Measurements from ENCODE around the gene BNC1. TPM values are rescaled to one million over a fixed set of nuclear protein-coding genes. Genes with fewer than 3 reads are reported as not detected.

Gene BNC1
- total RNA-seq, 5 donors from 2014 or later (not counting 1 experiment from before 2014, with no cell fraction given) = not detected

DNA sequence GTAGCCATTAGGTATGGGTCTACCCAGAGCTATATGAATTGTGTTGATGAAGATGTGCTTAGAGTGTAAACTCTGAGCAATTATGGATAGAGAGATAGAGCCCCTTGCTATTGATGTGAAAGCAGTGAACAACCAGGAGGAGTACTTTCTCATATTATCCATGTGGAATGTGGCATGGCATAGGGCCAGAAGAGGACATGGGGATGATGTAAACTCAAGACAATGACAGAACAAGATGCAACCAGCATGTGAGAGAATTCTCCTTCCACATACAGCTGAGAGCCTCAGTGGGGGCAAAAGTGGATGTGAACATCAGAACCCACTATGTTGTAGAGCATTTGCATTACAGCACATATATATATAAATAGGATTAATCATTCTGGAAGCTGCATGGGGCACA is 36.4 kb upstream of the BNC1 start:
- H3K4me1 Mint-ChIP-seq = no peaks in the 10 kb centered on the region
- H3K4me3 Mint-ChIP-seq = no peak overlapping the region
- H3K9me3 Mint-ChIP-seq = no peaks in the 10 kb centered on the region
- no peak overlapping the region for H3K27ac ChIP-seq (ENCODE audit: low read length)
- H3K27me3 Mint-ChIP-seq = peaks cover 8 to 32% of the 10 kb centered on the region in 2 donors
- H3K36me3 Mint-ChIP-seq = no peaks in the 10 kb centered on the region
- DNase-seq = no peak
- ChIA-PET POLR2A (no interaction called here), CTCF (no interaction called here)
- H3K27me3 ChIP-seq (replicated peaks in 1 of 2; ENCODE audit: control insufficient read depth in 2 of 2, extremely low read depth in 1 of 2, insufficient read depth in 2 of 2, low read length in 1 of 2) = peaks cover 0 to 2% of the 10 kb centered on the region in 2 experiments
- H3K4me3 ChIP-seq (ENCODE audit: control insufficient read depth in 1 of 2, extremely low read depth in 1 of 2, low read length in 1 of 2) = no peak overlapping the region
- H3K9me3 ChIP-seq = no peaks in the 10 kb centered on the region
- no peaks in the 10 kb centered on the region for H3K36me3 ChIP-seq (ENCODE audit: control insufficient read depth in 2 of 2, extremely low read depth in 1 of 2, insufficient read depth in 1 of 2, low read length in 1 of 2)
- no peak for ATAC-seq (replicated peaks in 1 of 4)
- no peak overlapping the region for H3K27ac Mint-ChIP-seq
- H3K4me1 ChIP-seq (ENCODE audit: control insufficient read depth in 1 of 2, extremely low read depth in 1 of 2, insufficient read depth in 2 of 2, low read length in 2 of 2) = no peaks in the 10 kb centered on the region

DNA sequence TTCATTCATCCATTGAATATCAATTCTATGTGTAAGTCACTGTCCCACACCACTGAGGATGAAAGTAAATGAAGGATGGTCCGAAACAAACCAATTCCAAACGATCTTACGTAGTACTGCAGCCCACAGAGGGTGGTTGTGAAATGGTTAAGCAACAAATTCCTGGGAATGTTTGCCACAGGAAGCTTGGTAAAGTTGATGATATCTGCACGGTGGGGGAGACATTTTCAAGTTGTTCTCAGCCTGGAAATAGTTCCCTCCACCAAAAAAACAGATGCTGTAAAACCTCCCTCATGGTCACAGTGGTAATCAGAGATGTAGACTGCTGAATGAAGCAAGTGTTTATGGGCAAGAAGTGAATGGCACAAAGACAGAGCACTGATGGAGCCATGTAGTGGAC is 35.9 kb upstream of the BNC1 start:
- H3K4me3 Mint-ChIP-seq = no peak overlapping the region
- H3K9me3 ChIP-seq = no peaks in the 10 kb centered on the region
- no peak overlapping the region for H3K4me3 ChIP-seq (ENCODE audit: control insufficient read depth in 1 of 2, extremely low read depth in 1 of 2, low read length in 1 of 2)
- no peaks in the 10 kb centered on the region for H3K36me3 Mint-ChIP-seq
- H3K27me3 ChIP-seq (replicated peaks in 1 of 2; ENCODE audit: control insufficient read depth in 2 of 2, extremely low read depth in 1 of 2, insufficient read depth in 2 of 2, low read length in 1 of 2) = peaks cover 0 to 2% of the 10 kb centered on the region in 2 experiments
- H3K27me3 Mint-ChIP-seq = peaks cover 8 to 32% of the 10 kb centered on the region in 2 donors
- no peaks in the 10 kb centered on the region for H3K4me1 Mint-ChIP-seq
- no peaks in the 10 kb centered on the region for H3K36me3 ChIP-seq (ENCODE audit: control insufficient read depth in 2 of 2, extremely low read depth in 1 of 2, insufficient read depth in 1 of 2, low read length in 1 of 2)
- ChIA-PET POLR2A (no interaction called here), CTCF (no interaction called here)
- DNase-seq = no peak
- no peak overlapping the region for H3K27ac ChIP-seq (ENCODE audit: low read length)
- ATAC-seq (replicated peaks in 1 of 4) = no peak
- no CpG with 5 or more reads among the region's 4 CpGs for WGBS (ENCODE audit: insufficient coverage)
- no peak overlapping the region for H3K27ac Mint-ChIP-seq
- H3K4me1 ChIP-seq (ENCODE audit: control insufficient read depth in 1 of 2, extremely low read depth in 1 of 2, insufficient read depth in 2 of 2, low read length in 2 of 2) = no peaks in the 10 kb centered on the region
- no peaks in the 10 kb centered on the region for H3K9me3 Mint-ChIP-seq

DNA sequence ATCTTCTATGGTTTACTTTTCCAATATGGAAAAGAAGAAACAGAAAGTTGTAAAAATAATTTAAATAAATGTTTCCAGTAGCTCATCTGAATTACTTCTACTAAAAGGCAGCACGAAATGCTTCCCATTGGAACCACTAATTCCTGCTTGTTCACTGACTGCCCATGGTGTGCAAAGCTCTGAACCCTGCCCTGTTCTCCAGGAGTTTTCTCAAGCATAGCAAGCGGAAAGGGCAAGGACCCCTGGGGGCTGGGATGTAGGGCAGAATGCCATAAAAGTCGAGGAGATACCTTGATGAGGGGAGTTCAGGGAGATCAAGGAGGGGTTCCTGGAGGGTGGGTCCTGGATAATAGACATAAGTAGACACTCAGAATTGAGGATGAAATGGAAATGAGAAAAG is 35.3 kb upstream of the BNC1 start:
- no peak overlapping the region for H3K27ac ChIP-seq (ENCODE audit: low read length)
- no peak for ATAC-seq (replicated peaks in 1 of 4)
- no peak for DNase-seq
- no peaks in the 10 kb centered on the region for H3K36me3 Mint-ChIP-seq
- no peaks in the 10 kb centered on the region for H3K36me3 ChIP-seq (ENCODE audit: control insufficient read depth in 2 of 2, extremely low read depth in 1 of 2, insufficient read depth in 1 of 2, low read length in 1 of 2)
- no peak overlapping the region for H3K27ac Mint-ChIP-seq
- no peaks in the 10 kb centered on the region for H3K9me3 Mint-ChIP-seq
- no peak overlapping the region for H3K4me3 ChIP-seq (ENCODE audit: control insufficient read depth in 1 of 2, extremely low read depth in 1 of 2, low read length in 1 of 2)
- no peaks in the 10 kb centered on the region for H3K4me1 ChIP-seq (ENCODE audit: control insufficient read depth in 1 of 2, extremely low read depth in 1 of 2, insufficient read depth in 2 of 2, low read length in 2 of 2)
- peaks cover 8 to 32% of the 10 kb centered on the region in 2 donors for H3K27me3 Mint-ChIP-seq
- CTCF ChIA-PET = no interaction called here
- no peaks in the 10 kb centered on the region for H3K4me1 Mint-ChIP-seq
- WGBS (ENCODE audit: insufficient coverage) = 33% methylated on average over 1 of the region's 3 CpGs
- peaks cover 0 to 2% of the 10 kb centered on the region in 2 experiments for H3K27me3 ChIP-seq (replicated peaks in 1 of 2; ENCODE audit: control insufficient read depth in 2 of 2, extremely low read depth in 1 of 2, insufficient read depth in 2 of 2, low read length in 1 of 2)
- H3K4me3 Mint-ChIP-seq = no peak overlapping the region
- no peaks in the 10 kb centered on the region for H3K9me3 ChIP-seq
- POLR2A ChIA-PET = no interaction called here

DNA sequence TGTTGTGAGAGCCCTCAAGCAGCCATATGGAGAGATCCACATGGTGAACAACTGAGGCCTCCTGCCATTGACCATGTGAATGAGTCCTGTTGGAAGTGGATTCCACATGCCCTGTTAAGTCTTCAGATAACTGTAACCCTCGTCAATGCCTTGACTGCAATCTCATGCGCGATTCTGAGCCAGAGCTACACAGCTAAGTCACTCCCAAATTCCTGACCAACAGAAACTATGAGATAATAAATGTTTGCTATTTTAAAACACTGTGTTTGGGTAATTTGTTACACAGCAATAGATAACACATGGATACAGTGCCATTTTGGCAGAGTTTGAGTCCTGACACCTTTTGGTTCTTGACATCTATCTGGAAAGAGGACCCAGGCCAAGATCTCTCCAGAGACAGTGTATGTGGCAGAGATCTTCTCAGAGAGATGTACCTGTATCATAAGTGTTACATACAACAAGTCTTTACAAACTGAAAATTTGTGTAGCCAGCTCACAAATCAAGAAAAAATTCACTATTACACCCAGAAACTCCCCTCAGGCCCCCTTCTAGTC is 34.5 kb upstream of the BNC1 start:
- H3K4me1 Mint-ChIP-seq = no peaks in the 10 kb centered on the region
- peaks cover 8 to 30% of the 10 kb centered on the region in 2 donors for H3K27me3 Mint-ChIP-seq
- Histone ChIP-seq H3K9me3 (no peaks in the 10 kb centered on the region), H3K4me3 (ENCODE audit: control insufficient read depth in 1 of 2, extremely low read depth in 1 of 2, low read length in 1 of 2) (no peak overlapping the region), H3K27ac (ENCODE audit: low read length) (no peak overlapping the region), H3K27me3 (replicated peaks in 1 of 2; ENCODE audit: control insufficient read depth in 2 of 2, extremely low read depth in 1 of 2, insufficient read depth in 2 of 2, low read length in 1 of 2) (peaks cover 0 to 2% of the 10 kb centered on the region in 2 experiments), H3K4me1 (ENCODE audit: control insufficient read depth in 1 of 2, extremely low read depth in 1 of 2, insufficient read depth in 2 of 2, low read length in 2 of 2) (no peaks in the 10 kb centered on the region), H3K36me3 (ENCODE audit: control insufficient read depth in 2 of 2, extremely low read depth in 1 of 2, insufficient read depth in 1 of 2, low read length in 1 of 2) (no peaks in the 10 kb centered on the region)
- ChIA-PET POLR2A (no interaction called here), CTCF (no interaction called here)
- H3K4me3 Mint-ChIP-seq = no peak overlapping the region
- H3K27ac Mint-ChIP-seq = no peak overlapping the region
- no peak for DNase-seq
- H3K9me3 Mint-ChIP-seq = no peaks in the 10 kb centered on the region
- no peak for ATAC-seq (replicated peaks in 1 of 4)
- WGBS (ENCODE audit: insufficient coverage) = no CpG with 5 or more reads among the region's 3 CpGs
- H3K36me3 Mint-ChIP-seq = no peaks in the 10 kb centered on the region

DNA sequence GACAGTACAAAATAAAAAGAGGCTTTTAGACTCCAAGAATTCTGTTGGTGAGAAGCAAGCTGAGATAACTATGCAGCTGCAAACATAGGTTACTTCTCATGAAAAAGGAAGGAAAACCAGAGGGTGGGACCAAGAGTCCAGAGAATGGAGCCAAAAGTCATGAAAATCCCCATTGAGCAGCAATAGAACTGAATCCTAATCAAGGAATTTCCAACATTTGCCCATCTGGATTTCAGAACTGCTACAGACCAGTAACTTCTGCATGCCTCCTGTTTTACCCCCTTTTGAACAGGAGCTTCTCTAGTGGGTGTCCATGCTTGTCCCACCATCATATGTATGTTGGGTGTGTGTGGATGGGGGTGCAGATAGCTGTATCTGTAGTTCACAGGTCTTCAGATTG is 33.6 kb upstream of the BNC1 start:
- Histone ChIP-seq H3K27ac (ENCODE audit: low read length) (no peak overlapping the region), H3K36me3 (ENCODE audit: control insufficient read depth in 2 of 2, extremely low read depth in 1 of 2, insufficient read depth in 1 of 2, low read length in 1 of 2) (no peaks in the 10 kb centered on the region), H3K4me1 (ENCODE audit: control insufficient read depth in 1 of 2, extremely low read depth in 1 of 2, insufficient read depth in 2 of 2, low read length in 2 of 2) (no peaks in the 10 kb centered on the region), H3K9me3 (no peaks in the 10 kb centered on the region), H3K27me3 (replicated peaks in 1 of 2; ENCODE audit: control insufficient read depth in 2 of 2, extremely low read depth in 1 of 2, insufficient read depth in 2 of 2, low read length in 1 of 2) (peaks cover 0 to 2% of the 10 kb centered on the region in 2 experiments), H3K4me3 (ENCODE audit: control insufficient read depth in 1 of 2, extremely low read depth in 1 of 2, low read length in 1 of 2) (no peak overlapping the region)
- no peak overlapping the region for H3K27ac Mint-ChIP-seq
- ATAC-seq (replicated peaks in 1 of 4) (no peak), DNase-seq (no peak)
- no peak overlapping the region for H3K4me3 Mint-ChIP-seq
- ChIA-PET POLR2A (no interaction called here), CTCF (no interaction called here)
- H3K9me3 Mint-ChIP-seq = no peaks in the 10 kb centered on the region
- no peaks in the 10 kb centered on the region for H3K36me3 Mint-ChIP-seq
- peaks cover 8 to 28% of the 10 kb centered on the region in 2 donors for H3K27me3 Mint-ChIP-seq
- no peaks in the 10 kb centered on the region for H3K4me1 Mint-ChIP-seq

DNA sequence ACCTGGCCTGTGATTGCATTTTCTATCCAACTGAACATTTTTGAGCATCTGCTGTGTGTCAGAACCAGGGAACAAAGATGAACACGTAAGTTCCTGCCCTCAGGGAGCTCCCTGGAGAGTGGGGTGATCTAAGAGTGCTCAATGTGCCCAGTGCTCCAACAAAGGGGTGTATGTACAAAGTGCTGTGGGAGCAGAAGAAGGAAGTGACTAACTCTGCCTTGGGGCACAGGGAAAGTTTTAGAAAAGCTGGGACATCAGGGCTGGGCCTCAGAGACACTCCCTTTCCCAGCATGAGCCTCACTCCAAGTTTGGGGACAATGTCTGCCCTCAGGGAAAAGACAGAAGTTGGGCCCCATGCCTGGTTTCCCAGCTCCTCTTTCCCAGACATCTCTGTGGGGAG is 27.6 kb upstream of the BNC1 start:
- Histone ChIP-seq H3K9me3 (no peaks in the 10 kb centered on the region), H3K4me3 (ENCODE audit: control insufficient read depth in 1 of 2, extremely low read depth in 1 of 2, low read length in 1 of 2) (no peak overlapping the region), H3K36me3 (ENCODE audit: control insufficient read depth in 2 of 2, extremely low read depth in 1 of 2, insufficient read depth in 1 of 2, low read length in 1 of 2) (no peaks in the 10 kb centered on the region), H3K27me3 (replicated peaks in 1 of 2; ENCODE audit: control insufficient read depth in 2 of 2, extremely low read depth in 1 of 2, insufficient read depth in 2 of 2, low read length in 1 of 2) (peaks cover 0 to 2% of the 10 kb centered on the region in 2 experiments), H3K4me1 (ENCODE audit: control insufficient read depth in 1 of 2, extremely low read depth in 1 of 2, insufficient read depth in 2 of 2, low read length in 2 of 2) (no peaks in the 10 kb centered on the region), H3K27ac (ENCODE audit: low read length) (no peak overlapping the region)
- Mint-ChIP-seq H3K27ac (no peak overlapping the region), H3K36me3 (no peaks in the 10 kb centered on the region), H3K4me1 (no peaks in the 10 kb centered on the region), H3K27me3 (peaks cover 0 to 9% of the 10 kb centered on the region in 2 donors), H3K9me3 (no peaks in the 10 kb centered on the region), H3K4me3 (no peak overlapping the region)
- ATAC-seq (replicated peaks in 1 of 4) (no peak), DNase-seq (no peak)
- ChIA-PET POLR2A (no interaction called here), CTCF (no interaction called here)
- WGBS (ENCODE audit: insufficient coverage) = 33% methylated on average over 1 of the region's 1 CpG
